GM18867 (cell line): ENCODE results near the gene GPAT3.
"Not testable (repeated sequence)": the region's sequence is repeated elsewhere in the genome, so short reads cannot be mapped to it uniquely, and the experiment has no call there.

Source experiments
- ATAC-seq: cut with Tn5 transposase; IDR thresholded peaks from one replicate; pipeline ENCODE4 v1.9.1; 2021; ENCODE audit warnings: mild to moderate bottlenecking, moderate library complexity; ENCODE audit not compliant: unreplicated experiment

The GPAT3 gene

DNA sequence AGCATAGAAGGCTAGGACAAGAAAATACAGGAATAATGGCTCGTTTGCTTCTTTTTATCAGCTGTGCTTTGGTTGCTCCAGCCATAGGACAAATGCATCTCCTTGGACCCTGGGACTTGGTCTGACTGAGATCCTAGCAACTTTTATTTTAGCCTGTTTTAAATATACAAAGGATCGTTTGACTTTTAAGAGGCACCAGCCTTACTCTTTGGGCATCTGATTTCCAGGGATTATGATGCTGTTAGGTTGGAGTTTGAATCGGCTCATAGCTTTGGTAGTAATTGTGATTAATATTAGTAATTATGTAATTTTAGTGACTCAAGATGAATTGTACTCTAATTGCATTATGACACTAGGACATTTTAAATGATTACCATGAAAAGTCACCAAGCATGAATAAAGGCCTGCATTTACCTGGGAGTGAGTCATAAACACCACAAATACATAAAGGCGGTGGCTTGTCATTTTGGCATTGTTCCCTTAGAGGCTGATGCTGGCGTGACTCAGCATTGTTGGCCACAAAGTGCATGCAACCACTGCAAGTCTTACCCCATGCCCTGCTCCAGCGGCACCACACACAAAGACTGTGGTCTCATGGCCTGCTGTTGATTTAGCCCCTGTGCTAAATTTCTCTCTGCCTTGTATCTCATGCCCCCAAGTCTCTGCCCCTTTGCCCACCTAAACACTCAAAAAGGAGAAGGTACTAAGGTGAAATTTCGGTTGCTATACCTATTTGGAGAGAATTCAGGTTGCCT, 12.4 kb downstream of the GPAT3 start:
- ATAC-seq: peak; percentile 94

DNA sequence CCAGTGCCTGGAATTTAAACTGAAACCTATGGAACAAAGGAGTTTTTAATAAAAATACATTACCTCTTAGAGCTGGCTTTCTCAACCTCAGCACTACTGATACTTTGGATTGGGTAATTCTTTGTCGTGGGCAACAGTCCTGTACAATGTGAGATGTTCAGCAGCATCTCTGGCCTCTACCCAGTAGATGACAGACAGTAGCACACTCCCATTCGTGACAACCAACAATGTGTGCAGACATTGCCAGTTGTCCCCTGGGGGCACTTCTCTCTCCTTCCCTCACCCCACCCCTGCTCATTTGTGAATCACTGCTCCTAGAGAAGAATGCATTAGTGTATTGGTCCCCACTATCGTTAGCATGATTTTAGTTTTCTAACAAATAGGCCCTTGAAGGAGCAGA, 16.2 kb downstream of the GPAT3 start:
- ATAC-seq: no peak

DNA sequence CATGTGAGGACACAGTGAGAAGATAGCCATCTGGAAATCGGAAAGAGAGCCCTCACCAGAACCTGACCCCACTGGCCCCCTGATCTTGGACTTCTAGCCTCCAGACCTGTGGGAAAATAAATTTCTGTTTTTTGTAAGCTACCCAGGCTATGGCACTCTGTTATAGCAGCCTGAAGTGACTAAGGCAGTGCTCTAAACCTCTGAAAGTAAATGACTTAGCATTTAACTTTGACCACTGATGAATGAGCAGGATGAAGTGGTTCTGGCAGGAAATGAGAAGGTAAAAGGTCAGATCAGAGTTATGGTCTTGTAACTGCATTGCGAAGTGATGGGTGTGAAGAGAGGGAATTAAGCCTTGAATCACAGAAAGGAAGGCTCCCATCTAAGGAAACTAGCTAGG, 17.0 kb downstream of the GPAT3 start:
- peak; percentile 68 for ATAC-seq

DNA sequence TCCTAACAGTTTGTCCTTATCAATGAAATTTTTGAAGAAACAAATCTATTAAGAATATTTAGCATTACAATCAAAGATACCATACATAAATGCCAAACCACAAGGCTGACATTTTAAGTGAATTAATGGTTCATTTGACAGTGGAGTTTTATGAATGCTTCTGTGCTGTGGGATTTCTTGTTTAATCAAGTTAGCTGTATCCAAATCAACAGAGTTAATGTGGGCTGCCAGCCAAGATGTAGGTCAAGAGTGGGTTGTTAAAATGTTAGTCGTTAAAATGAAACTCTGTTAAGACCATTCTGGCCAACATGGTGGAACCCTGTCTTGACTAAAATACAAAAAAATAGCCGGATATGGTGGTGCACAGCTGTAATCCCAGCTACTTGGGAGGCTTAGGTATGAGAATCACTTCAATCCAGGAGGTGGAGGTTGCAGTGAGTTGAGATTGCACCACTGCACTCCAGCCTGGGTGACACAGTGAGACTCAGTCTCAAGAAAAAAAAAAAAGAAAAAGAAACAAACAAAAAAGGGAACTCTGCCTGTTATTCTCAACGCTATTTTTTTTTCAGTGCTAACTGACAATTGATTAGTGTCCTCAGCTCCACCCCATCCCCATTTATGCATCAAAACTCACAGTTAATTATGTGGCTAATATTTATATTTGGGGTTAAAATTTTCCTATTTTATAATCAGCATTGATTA, 20.2 kb downstream of the GPAT3 start:
- no peak for ATAC-seq

DNA sequence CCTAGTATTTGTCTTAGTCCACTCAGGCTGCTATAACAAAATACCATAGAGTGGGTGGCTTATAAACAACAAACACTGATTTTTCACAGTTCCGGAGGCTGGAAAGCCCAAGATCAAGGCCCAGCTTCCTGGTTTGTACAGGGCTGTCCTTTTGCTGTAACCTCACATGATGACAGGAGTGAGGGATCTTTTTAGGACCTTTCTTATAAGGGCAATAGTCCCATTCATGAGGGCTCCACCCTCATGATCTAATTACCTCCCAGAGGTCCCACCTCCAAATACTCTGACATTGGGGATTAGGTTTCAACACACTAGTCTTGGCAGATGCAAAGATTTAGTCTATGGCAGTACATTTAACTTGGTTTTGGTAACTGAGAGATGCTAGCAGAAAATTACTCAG, 20.9 kb downstream of the GPAT3 start:
- no peak for ATAC-seq

DNA sequence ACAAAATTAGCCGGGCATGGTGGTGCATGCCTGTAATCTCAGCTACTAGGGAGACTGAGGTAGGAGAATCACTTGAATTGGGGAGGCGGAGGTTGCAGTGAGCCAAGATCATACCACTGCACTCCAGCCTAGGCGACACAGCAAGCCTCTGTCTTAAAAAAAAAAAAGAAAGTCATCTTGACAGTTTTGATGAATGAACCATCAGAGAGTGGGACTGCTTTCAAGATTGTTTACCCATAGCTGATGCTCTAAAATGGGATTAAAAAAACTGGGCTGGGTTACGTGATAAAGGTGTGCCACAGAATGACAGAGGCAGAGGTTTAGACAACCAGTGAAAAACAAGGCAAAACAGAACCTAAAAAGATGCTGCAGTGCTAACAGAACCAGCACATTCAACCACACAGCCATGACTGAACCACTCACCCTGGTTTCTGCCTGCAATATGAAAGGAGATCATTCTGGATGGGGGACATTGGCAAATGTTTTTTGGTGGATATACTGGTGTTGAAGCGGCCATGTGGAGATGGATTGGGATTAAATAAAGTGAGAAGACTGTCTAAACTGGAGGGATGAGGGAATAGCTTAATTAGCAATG, 22.2 kb downstream of the GPAT3 start:
- no peak for ATAC-seq

DNA sequence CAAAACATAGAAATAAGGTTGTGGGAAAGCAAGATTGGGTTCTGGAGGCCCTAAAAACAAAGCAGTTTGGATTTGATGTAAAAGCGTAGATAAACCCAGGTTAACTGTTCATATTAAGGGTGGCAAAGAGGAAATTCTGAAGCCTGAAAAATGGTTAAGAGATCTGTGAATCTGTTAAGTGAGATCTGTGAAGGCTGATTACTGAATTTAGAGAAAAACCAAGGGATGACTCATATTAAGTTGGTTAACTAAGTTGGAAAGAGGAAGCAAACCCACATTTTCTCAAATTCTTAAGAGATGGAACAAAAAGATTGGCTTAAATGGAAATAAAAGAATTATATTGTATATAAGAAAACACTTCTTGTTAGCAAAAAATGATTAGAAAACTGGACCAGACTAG, 22.8 kb downstream of the GPAT3 start:
- ATAC-seq: no peak

DNA sequence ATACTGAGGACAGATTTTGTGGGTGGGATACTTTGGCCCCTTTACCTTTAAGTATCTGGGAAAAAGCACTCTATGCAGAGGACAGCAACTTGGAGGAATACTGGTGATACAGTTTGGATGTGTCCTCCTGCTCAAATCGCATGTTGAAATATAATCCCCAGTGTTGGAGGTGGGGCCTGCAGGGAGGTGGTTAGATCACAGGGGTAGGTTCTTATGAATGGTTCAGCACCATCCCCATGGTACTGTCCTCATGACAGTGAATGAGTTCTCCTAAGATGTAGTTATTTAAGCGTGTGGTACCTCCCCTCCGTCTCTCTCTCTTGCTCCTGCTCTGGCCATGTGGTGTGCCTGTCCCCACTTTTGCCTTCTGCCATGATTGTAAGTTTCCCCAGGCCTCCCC, 24.6 kb downstream of the GPAT3 start:
- no peak for ATAC-seq

DNA sequence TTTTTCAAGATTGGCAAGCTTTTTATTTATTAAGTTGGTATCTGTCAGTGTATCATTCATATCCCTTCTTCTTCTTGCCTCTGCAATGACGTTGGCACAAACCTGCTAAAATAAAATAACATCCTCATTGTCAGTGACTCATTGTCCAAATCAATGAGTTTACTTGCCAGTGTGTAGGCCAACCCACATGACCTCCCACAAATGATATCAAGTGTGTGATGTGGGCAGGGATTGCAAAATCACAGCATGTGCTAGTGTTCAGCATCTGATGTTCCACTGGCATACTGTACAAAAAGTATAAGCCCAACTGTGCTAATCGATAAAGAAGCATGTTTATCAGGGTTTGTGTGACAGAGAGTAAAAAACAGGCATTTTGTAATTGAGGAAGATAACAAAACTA, 25.5 kb downstream of the GPAT3 start:
- no peak for ATAC-seq

DNA sequence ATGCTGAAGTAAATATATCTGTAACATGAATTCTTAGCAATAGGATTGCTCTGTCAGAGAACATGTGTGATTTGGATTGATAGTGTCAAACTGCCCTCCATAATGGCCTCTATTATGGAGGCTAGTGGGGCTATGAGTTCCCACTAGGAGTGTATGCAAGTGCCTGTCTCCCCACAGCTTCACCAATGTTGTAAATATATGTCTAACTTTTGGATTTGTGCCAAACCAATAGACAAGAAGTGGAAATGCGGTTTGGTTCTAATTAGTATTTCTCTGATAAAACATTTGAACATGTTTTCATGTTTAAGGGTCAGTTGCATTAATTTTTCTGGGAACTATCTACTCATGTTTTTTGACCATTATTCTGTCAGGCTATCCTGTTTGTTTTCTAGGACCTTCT, 28.1 kb downstream of the GPAT3 start:
- no peak for ATAC-seq

DNA sequence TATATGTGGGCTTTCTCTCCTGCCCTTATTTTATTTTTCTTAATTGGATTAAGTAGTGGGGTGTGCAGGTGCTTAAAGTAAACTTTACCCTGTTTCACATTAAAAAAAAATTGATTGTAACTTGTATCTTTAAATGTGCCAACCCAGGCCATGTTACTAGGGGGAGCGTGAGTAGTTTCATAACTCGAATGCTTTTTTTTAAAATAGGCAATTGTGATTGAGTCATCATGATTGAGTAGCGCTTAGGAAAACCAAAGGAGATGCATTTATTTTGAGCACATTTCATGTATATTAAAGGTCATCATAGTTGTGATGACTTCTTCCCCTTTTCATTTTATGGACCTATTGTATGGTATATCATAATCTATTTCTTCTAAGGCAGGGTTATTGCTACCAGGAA, 32.2 kb downstream of the GPAT3 start:
- ATAC-seq: no peak

DNA sequence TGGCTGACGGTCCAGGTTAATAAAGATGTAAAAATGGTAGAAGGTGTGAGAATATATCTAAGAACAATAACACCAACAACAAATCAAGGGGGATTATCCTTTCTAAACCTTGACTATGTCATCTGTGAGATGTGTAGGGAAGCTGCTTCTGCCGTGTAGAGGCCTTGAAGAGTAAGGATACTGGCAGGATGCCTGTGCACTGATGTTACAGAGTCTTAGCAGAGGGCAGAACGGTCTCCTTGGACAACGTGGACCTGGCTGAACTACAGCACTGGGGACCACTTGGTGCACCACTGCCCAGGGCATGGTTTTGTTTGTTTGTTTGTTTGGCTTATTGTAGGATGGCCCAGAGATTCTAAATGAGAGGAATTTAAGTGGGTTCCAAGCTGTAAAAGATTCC, 33.5 kb downstream of the GPAT3 start:
- no peak for ATAC-seq

DNA sequence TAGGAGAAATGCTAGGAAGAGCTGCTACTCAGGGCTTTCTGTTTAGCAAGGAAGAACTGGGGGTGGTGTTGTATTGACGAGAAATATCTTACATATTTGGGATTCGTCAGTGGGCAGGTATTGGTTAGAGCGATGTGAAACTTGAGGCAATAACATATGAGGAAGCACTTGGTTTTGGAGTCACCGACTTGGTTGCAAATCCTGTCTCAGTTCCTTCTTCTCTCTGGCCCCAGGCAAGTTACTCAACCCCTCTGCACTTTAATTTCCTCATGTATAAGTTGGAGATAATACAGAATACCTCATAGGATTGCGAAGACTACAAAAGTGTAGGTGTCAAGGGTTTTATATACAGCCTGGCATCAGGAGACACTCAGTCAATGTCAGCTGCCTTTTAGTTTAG, 34.1 kb downstream of the GPAT3 start:
- peak; percentile 82 for ATAC-seq

DNA sequence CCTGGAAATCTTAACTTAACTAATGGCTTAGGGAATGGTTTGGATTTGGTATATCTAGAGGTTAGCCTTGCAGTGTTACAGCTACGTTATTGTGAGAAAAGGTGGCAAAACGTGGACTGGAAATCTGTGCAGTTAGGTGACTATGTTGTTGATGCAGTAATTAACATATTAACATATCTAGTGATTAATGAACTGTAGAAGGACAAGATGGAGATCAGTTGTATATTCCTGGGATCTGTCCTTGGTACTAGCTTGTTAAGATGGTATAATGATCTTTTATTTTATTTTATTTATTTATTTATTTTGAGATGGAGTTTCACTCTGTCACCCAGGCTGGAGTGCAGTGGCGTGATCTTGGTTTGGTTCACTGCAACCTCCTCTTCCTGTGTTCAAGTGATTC, 36.9 kb downstream of the GPAT3 start:
- ATAC-seq: no peak

DNA sequence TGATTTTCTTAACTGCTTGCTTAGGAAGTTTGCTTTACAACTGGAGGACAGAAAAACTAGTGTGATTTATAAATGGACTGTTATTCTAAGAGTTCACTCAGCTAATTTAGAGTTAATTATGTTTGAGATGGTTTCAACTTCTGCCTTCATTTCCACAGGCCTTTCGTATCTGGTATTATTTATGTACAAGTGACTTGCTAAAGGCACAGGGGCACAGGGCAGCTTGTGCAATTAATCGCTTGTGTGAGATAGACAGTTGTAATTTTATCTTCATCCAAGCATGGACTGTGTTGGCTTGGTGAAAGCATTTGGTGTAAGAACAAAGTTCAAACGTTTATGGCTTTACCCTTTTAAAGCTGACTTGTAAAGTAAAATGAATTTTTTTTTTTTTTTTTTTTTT, 38.3 kb downstream of the GPAT3 start:
- ATAC-seq: no peak

DNA sequence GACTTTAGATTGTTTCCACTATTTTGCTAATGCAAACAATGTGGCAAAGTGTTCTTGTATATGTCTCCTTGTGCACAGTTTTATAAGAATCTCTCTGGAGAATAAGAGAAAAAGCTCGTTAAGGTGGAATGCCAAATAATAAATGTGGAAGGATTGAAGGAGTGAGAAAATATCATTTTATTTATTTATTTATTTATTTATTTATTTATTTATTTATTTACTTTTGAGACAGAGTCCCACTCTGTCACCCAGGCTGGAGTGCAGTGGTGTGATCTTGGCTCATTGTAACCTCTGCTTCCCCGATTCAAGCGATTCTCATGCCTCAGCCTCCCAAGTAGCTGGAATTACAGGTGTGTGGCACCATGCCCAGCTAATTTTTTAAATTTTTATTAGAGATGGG, 40.3 kb downstream of the GPAT3 start:
- ATAC-seq: not testable (repeated sequence)

DNA sequence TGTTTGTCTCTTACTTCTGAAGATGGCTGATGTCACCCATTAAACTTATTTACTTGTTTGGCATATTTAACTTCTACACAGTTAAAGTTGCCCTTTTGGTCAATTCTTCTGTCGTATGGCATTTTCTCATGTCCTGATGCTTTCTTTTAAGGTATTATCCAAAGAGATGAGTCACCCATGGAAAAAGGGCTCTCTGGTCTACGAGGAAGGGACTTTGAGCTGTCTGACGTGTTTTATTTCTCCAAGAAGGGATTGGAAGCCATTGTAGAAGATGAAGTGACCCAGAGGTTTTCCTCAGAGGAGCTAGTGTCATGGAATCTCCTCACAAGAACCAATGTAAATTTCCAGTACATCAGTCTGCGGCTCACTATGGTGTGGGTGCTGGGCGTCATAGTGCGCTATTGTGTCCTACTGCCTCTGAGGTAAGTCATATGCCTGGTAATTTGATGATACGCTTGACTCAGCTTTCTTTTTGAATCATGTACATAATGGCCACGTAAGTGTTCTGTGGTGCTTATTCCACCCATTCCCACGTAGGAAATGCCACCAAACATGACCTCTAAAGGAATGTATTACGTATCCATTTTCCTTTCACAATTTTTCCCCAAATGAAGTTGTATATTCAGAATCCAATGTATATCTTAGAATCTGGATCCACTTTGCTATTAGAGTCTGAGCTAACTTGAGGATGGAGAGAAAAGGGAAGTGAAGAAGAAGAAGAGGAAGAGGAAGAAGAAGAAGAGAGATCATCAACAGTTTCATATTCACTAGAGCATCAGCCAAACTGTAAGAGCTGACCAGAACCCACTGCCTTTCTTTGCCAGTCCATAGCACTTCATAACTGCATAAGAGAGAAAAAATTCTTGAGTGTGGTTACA, 45.7 kb downstream of the GPAT3 start:
- peak; percentile 87 for ATAC-seq

DNA sequence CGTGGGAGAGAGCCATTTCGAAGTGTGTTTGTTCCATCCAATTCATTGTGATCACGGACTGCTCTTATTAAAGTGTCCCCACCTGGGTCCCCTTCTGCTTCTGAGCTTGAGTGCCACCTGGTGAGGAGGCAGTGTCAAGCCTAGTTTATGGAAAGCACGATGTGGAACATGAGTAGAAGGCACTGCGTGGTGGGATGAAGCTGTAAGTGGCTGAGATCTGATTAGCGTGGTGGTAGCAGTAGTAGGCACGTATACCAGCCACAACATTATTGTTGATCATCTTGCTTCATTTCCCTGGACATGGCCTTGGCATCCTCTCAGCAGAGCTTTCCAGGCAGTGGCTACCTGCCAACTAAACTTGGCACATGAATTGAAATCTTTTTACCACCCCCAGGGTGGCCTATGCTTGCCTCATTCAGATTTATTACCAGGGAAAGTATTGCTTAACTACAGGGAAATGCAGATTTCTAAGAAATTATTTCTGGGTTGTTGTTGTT, 46.4 kb downstream of the GPAT3 start:
- ATAC-seq: peak; percentile 79

DNA sequence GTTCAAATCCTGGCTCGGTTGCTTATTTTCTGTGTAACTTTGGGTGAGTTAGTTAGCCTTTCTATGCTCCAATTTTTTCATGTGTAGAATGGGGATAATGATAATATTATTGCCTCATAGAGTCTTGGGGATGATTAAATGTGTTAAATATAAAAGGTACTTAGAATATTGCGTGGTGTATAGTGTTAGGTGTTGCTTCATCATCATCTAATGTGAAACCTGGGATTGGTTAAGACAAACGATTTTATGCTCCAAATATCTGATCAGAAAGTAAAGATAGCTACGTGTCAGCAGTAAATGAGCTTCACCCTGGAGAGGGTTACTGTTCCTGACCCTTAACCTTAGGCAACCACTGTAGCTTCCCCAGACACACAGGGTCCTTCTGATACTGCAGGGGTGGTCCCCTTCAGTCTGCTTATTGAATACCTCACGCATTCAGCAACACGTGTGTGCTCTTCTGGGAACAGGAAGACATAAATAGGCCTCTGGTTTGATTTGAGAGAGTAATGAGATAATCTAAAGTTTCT, 50.1 kb downstream of the GPAT3 start:
- no peak for ATAC-seq

DNA sequence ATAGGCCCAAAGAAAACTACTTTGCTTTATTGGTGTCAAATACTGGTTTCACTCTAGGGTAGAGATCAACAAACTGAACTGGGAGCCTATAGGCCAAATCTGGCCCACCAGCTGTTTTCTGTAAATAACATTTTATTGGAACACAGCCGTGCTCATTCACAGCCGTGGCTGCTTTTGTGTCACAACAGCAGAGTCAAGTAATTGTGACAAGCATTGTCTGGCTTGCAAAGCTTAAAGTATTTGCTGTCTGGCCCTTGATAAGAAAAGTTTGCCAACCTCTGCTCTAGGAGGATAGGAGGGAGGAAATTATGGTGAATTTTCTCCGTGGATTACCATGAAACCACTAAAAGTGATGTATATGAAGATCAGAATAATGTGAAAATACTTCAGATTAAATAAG, 53.4 kb downstream of the GPAT3 start:
- no peak for ATAC-seq

DNA sequence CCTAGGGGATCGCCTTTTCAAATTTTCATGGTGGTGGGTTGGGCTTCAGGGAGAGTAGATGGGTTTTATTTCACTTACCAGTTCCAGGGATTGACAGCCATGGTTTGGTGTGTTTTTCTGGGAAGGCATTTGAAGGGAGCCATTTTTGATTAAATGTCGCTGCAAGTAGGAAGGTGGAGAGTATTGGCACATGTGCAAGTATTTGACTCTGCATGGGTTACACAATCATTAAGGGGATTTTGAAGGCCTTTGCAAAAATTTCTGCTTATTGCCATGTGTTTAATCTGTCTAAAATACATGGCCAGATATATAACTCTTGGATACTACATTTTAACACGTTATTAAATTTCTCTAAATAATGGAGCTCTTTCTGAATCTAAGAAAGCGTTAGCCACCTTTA, 55.1 kb downstream of the GPAT3 start:
- ATAC-seq: no peak
